DOHH2 (cell line): ENCODE measurements around the gene ASIC5.

ENCODE experiments used
- H3F3A ChIP-seq: fragments of 200-600 bp; sonication (generic), shearing (Covaris generic); 2 replicates; pipeline ENCODE4 v1.6.0; 2016; ENCODE audit warnings: antibody characterized with exemption, mild to moderate bottlenecking; ENCODE audit not compliant: control insufficient read depth, insufficient read depth
- H3K27ac ChIP-seq: fragments of 200-600 bp; sonication (generic); 2 replicates; pipeline ENCODE4 v1.5.1; 2014; ENCODE audit warnings: low read depth, mild to moderate bottlenecking, low read length, moderate library complexity
- H3K27me3 ChIP-seq: fragments of 200-600 bp; sonication (generic); 2 replicates; pipeline ENCODE4 v1.6.1; 2014; ENCODE audit warnings: mild to moderate bottlenecking, low read length, mixed read lengths; ENCODE audit not compliant: control insufficient read depth
- H3K36me3 ChIP-seq: fragments of 200-600 bp; sonication (generic); 2 replicates; pipeline ENCODE4 v1.6.1; 2014; ENCODE audit warnings: mild to moderate bottlenecking, low read length, moderate library complexity, mixed read lengths; ENCODE audit not compliant: control insufficient read depth
- H3K4me1 ChIP-seq: fragments of 200-600 bp; sonication (generic); 2 replicates; pipeline ENCODE4 v1.6.1; 2014; ENCODE audit warnings: mild to moderate bottlenecking, low read length, mixed read lengths; ENCODE audit not compliant: control insufficient read depth
- H3K4me2 ChIP-seq: fragments of 200-600 bp; sonication (generic); 2 replicates; pipeline ENCODE4 v1.6.0; 2014; ENCODE audit warnings: mild to moderate bottlenecking, low read length, moderate library complexity
- H3K4me3 ChIP-seq: fragments of 200-600 bp; sonication (generic); 2 replicates; pipeline ENCODE4 v1.5.1; 2014; ENCODE audit warnings: mild to moderate bottlenecking, low read length, mixed read lengths
- H3K79me2 ChIP-seq: fragments of 200-600 bp; sonication (generic); 2 replicates; pipeline ENCODE4 v1.6.1; 2014; ENCODE audit warnings: mild to moderate bottlenecking, low read length, mixed read lengths; ENCODE audit not compliant: control insufficient read depth
- H3K9me2 ChIP-seq: fragments of 200-600 bp; sonication (generic); replicated peaks from 2 replicates; pipeline ENCODE4 v1.6.1; 2014; ENCODE audit warnings: mild to moderate bottlenecking, low read length, mixed read lengths; ENCODE audit not compliant: control insufficient read depth
- H3K9me3 ChIP-seq: fragments of 200-600 bp; sonication (generic); 2 replicates; pipeline ENCODE4 v1.6.1; 2014; ENCODE audit warnings: antibody characterized with exemption, low read length, mixed read lengths; ENCODE audit not compliant: control insufficient read depth, insufficient read depth
- H4K20me1 ChIP-seq: fragments of 200-600 bp; sonication (generic); 2 replicates; pipeline ENCODE4 v1.6.0; 2014; ENCODE audit warnings: low read depth, mild to moderate bottlenecking, antibody characterized with exemption, low read length, moderate library complexity; ENCODE audit not compliant: control insufficient read depth, insufficient read depth
- CTCF ChIP-seq: fragments of 200-600 bp; sonication (generic); IDR thresholded peaks from one replicate; pipeline ENCODE4 v1.5.1; 2014; ENCODE audit warnings: antibody characterized with exemption, mild to moderate bottlenecking, low read depth, low read length; ENCODE audit not compliant: poor library complexity, severe bottlenecking
- EZH2phosphoT487 ChIP-seq: fragments of 200-600 bp; sonication (generic); IDR thresholded peaks from 2 replicates; pipeline ENCODE4 v1.6.1; 2017; ENCODE audit warnings: borderline replicate concordance, mild to moderate bottlenecking, antibody characterized with exemption, low read length, moderate library complexity, mixed read lengths

The ASIC5 gene

GRCh38 chr4:155909615-155910226, 43.6 kb upstream of the ASIC5 start:
- Histone ChIP-seq H3F3A (no peaks in the 10 kb centered on the region), H3K27me3 (no peaks in the 10 kb centered on the region), H3K79me2 (no peaks in the 10 kb centered on the region), H3K36me3 (no peaks in the 10 kb centered on the region), H3K27ac (no peak overlapping the region), H3K9me2 (no peaks in the 10 kb centered on the region), H3K4me2 (no peak overlapping the region), H4K20me1 (no peaks in the 10 kb centered on the region), H3K4me3 (no peak overlapping the region), H3K4me1 (no peaks in the 10 kb centered on the region), H3K9me3 (no peaks in the 10 kb centered on the region)
- no peak for TF ChIP-seq EZH2phosphoT487
- no peak for TF ChIP-seq CTCF

GRCh38 chr4:155908187-155909139, 42.4 kb upstream of the ASIC5 start:
- H3K79me2 ChIP-seq = no peaks in the 10 kb centered on the region
- TF ChIP-seq CTCF (no peak), EZH2phosphoT487 (no peak)
- no peaks in the 10 kb centered on the region for H3F3A ChIP-seq
- H3K9me3 ChIP-seq = no peaks in the 10 kb centered on the region
- H3K27ac ChIP-seq = no peak overlapping the region
- H3K27me3 ChIP-seq = no peaks in the 10 kb centered on the region
- H3K36me3 ChIP-seq = no peaks in the 10 kb centered on the region
- H4K20me1 ChIP-seq = no peaks in the 10 kb centered on the region
- H3K9me2 ChIP-seq = no peaks in the 10 kb centered on the region
- H3K4me1 ChIP-seq = no peaks in the 10 kb centered on the region
- no peak overlapping the region for H3K4me2 ChIP-seq
- H3K4me3 ChIP-seq = no peak overlapping the region

GRCh38 chr4:155907556-155907955, 41.5 kb upstream of the ASIC5 start:
- H3K27ac ChIP-seq = no peak overlapping the region
- H3K4me3 ChIP-seq = no peak overlapping the region
- H3K27me3 ChIP-seq = no peaks in the 10 kb centered on the region
- no peak overlapping the region for H3K4me2 ChIP-seq
- no peaks in the 10 kb centered on the region for H3K79me2 ChIP-seq
- no peaks in the 10 kb centered on the region for H3K9me3 ChIP-seq
- no peaks in the 10 kb centered on the region for H3K4me1 ChIP-seq
- no peaks in the 10 kb centered on the region for H3F3A ChIP-seq
- H4K20me1 ChIP-seq = no peaks in the 10 kb centered on the region
- TF ChIP-seq EZH2phosphoT487 (no peak), CTCF (no peak)
- H3K36me3 ChIP-seq = no peaks in the 10 kb centered on the region
- no peaks in the 10 kb centered on the region for H3K9me2 ChIP-seq
